ENCODE data around the gene KIDINS220.

The KIDINS220 gene

DNA sequence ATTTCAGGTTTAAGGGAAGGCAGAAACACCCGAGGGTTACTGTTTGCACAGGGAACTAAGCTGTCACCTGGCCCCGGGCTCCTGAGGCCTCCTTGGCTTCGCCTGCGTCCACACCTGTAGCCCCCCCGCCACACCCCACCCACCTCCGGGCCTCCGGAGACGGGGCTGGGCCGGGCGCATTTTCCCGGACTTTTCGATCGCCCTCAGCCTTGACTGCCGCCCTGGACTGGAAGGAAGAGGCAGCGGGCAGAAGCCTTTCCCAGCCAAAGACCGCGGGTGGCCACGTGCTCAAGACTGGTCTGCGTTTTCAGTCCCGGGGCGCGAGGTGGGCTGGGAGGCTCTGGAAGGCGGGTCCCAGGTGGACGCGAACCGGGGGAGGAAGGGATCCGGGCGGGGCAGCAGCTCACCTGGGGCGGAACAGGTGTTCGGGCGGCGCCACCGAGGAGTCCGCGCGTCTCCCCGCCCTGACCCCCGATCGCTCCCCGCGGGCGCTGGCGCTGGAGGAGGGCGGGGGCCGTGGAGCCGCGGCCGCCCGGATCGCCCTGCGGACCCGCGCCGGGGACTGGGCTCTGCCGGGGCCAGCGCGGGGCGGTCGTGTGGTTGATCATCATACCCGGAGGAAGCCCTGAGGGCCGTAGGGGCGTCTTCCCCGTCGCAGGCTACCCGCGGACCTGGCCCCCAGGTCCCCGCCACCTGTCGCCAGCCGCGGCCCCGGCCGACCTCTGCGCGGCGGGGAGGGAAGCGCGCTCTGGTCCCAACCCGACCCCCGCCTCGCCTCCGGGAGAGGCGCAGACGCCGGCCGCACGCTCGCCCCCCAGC lies 152.3 kb downstream of the KIDINS220 start:
- Histone ChIP-seq H3K36me3 (ENCODE audit: insufficient read depth, low read length) (no peaks in the 10 kb centered on the region), H3K27me3 (ENCODE audit: insufficient read depth, low read length) (no peaks in the 10 kb centered on the region), H3K4me1 (ENCODE audit: insufficient read depth, low read length) (peaks cover 30% of the 10 kb centered on the region), H2AFZ (ENCODE audit: low read depth, low read length) (peak overlapping the region; percentile 65), H3K9me3 (ENCODE audit: low read length) (no peaks in the 10 kb centered on the region), H3K4me3 (ENCODE audit: low read length) (peak overlapping the region; percentile 50)

DNA sequence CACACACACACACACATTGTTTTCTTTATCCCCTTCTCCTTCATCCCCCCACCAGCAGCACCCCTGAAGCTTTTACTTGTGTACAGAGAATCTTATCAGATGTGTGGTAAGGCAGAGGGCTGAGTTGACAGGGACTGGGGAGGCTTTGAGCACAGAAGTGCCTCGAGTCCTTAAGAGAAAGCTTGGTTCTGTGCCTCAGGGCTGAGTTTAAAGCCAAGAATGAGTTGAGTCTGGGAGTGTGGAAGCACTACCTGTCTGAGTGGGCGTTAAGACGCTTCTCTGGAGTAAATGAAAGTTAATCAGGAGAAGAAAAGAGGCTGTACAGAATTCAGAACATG lies 152.9 kb downstream of the KIDINS220 start:
- H3K4me1 ChIP-seq (ENCODE audit: insufficient read depth, low read length): peaks cover 36% of the 10 kb centered on the region
- H2AFZ ChIP-seq (ENCODE audit: low read depth, low read length): no peak overlapping the region
- H3K9me3 ChIP-seq (ENCODE audit: low read length): no peaks in the 10 kb centered on the region
- H3K4me3 ChIP-seq (ENCODE audit: low read length): peak overlapping the region; percentile 50
- no peaks in the 10 kb centered on the region for H3K27me3 ChIP-seq (ENCODE audit: insufficient read depth, low read length)
- no peaks in the 10 kb centered on the region for H3K36me3 ChIP-seq (ENCODE audit: insufficient read depth, low read length)

DNA sequence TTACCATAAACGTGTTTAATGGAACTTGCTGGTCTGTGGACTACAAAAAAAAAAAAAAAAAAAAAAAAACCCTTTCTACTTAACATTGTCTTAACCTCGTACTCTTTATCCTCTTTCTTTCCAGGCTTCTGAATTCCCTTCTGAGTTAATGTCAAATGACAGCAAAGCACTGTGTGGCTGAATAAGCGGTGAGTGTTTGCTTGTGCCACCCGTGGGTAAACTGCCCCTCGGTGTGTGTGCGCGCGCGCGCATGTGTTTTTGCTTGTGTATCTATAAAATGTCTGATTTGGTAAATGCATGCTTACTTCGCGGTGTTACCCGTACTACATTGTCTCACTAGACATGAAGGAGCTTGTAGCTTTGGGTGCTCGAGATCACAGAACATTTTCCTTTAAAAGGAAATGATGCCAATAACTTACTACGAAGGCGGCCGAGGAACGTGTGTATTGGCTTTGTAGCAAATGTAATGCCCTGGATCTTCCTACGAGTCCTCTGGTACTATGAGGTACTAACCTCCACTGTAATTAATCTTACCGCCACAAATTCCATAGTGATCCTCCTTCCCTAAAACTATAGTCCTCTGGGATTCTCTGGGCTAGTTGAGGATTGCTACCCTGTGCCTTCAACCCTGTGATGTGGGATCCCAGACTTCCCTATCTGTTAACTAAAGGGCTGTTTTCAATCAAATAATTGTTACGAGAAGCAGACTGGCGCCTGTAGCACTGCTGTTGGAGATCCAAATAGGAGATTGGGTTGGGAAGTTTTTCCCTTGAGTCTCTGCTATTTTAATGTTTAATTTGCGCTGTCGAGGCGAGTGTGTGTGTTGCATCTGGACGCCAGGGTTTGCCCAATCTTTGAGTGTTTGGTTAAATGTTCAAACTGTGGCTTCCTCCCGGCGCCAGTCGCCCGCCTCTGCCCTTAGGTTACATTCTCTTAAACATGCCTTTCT lies 154.4 kb downstream of the KIDINS220 start:
- Histone ChIP-seq H2AFZ (ENCODE audit: low read depth, low read length) (no peak overlapping the region), H3K4me1 (ENCODE audit: insufficient read depth, low read length) (peaks cover 41% of the 10 kb centered on the region), H3K36me3 (ENCODE audit: insufficient read depth, low read length) (no peaks in the 10 kb centered on the region), H3K4me3 (ENCODE audit: low read length) (peak overlapping the region; percentile 54), H3K9me3 (ENCODE audit: low read length) (no peaks in the 10 kb centered on the region), H3K27me3 (ENCODE audit: insufficient read depth, low read length) (no peaks in the 10 kb centered on the region)

DNA sequence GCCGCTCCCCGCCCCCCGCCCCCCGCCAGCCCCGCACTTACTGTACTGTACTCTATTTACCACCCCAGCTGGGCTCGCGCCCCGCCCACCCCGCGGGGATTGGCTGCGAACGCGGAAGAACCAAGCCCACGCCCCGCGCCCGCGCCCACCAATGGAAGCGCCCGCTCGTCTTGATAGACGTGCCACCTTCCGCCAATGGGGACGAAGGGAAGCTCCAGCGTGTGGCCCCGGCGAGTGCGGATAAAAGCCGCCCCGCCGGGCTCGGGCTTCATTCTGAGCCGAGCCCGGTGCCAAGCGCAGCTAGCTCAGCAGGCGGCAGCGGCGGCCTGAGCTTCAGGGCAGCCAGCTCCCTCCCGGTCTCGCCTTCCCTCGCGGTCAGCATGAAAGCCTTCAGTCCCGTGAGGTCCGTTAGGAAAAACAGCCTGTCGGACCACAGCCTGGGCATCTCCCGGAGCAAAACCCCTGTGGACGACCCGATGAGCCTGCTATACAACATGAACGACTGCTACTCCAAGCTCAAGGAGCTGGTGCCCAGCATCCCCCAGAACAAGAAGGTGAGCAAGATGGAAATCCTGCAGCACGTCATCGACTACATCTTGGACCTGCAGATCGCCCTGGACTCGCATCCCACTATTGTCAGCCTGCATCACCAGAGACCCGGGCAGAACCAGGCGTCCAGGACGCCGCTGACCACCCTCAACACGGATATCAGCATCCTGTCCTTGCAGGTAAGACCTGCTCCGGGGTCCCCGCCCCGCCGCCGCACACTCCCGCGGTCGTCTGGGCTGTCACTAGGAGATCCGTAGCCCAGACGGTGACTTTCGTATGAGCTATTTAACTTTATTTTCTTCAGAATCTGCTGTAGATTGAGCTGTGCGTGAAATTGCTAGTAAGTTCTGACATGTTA lies 155.4 kb downstream of the KIDINS220 start, which contains the start of gene ID2:
Gene ID2, plus strand, starts transcription at position 271 of the 907 bp plus-strand sequence. Its CDS starts 110 bp downstream, at position 381.
- Histone ChIP-seq H3K4me3 (ENCODE audit: low read length) (peak within 1 kb of the TSS; percentile 54), H2AFZ (ENCODE audit: low read depth, low read length) (peak within 1 kb of the TSS; percentile 10), H3K4me1 (ENCODE audit: insufficient read depth, low read length) (peaks cover 47% of the 10 kb centered on the region), H3K9me3 (ENCODE audit: low read length) (no peaks in the 10 kb centered on the region), H3K27me3 (ENCODE audit: insufficient read depth, low read length) (no peaks in the 10 kb centered on the region), H3K36me3 (ENCODE audit: insufficient read depth, low read length) (no peaks in the 10 kb centered on the region)

DNA sequence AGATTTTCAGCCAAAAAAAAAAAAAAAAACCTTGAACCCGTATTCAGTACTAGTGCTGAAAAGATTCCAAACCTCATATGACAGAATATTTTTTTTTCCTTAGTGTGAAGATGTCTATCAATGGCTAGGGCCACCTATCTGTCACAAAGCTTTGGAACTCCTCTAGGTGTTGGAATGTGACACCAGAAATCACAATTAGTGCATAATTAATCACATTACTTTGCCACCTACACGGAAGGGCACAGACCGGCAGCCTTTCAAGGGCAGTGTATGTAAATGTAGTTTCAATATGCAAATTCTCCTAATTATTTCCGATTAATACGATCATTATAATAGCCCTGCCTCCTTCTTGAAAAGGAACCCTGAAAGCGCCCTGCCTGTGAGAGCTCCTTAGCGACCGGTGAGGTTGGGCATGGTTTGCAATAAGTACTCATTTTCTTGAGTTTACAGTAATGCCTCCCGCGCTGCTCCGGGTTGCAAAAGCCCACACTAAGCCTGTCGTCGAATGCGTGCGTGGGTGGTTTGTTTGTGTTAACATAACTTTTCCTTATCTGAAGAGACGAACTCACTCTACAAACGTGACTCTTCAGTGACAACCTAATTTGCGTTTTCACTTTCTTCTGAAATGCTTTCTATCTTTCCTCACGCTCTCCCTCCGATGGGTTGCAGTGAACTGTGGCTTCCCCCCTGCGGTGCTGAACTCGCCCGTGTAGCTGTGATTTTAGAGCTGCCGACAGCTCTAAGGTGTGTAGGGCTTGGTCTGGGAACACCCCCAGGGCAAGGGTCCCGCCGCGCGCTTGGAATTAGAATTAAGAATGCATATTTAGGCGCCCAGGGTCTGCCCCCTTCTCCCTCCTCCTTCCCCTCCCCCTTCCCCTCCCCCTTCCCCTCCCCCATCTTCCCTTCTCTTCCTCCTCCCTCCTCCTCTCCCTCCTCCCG lies 156.3 kb downstream of the KIDINS220 start:
- Histone ChIP-seq H3K4me3 (ENCODE audit: low read length) (peak overlapping the region; percentile 50), H3K27me3 (ENCODE audit: insufficient read depth, low read length) (no peaks in the 10 kb centered on the region), H3K9me3 (ENCODE audit: low read length) (peaks cover 3% of the 10 kb centered on the region), H3K4me1 (ENCODE audit: insufficient read depth, low read length) (peaks cover 47% of the 10 kb centered on the region), H3K36me3 (ENCODE audit: insufficient read depth, low read length) (no peaks in the 10 kb centered on the region), H2AFZ (ENCODE audit: low read depth, low read length) (peak overlapping the region; percentile 10)

DNA sequence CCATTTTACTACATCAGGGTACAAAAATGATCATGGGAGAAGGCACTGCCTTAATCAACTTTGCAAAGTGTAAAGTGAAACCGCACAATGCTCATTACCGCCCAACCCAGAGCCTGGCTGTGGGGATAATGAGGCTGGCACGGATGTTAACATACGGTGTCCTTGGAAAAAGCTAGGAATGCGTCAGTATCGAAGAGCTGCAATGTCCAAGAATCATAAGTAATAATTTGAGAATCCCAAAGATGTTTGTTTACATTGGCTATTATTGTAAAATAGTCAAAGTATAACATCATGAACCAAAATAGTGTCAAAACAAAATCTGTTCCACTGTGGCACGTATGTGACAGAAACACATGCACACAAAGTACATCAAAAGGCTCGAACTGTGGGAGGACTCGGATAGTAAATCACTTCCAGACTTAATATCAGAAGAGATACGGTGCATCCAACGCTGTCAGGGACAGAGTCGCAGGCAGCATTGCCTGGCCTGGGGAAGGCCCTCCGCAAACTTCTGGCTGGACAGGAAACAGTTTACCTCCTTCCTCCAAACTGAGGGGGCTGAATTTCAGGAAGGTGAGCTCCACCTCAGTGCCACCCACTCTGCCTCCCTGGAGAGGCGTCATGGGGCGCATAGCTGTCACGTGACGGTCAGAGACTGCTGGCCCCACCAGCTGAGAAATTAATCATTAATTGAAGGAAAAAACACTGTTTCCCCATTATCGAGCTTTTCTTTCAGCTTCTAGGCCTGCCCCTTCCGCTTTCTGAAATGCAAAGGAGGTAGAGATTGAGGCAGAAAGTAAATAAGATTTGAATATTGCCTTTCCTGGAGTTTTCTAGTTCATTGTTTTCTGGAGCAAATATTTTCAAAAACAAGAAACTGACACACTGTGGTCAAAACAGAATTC lies 157.3 kb downstream of the KIDINS220 start:
- H3K36me3 ChIP-seq (ENCODE audit: insufficient read depth, low read length): no peaks in the 10 kb centered on the region
- H2AFZ ChIP-seq (ENCODE audit: low read depth, low read length): peak overlapping the region; percentile 37
- peak overlapping the region; percentile 73 for H3K4me3 ChIP-seq (ENCODE audit: low read length)
- no peaks in the 10 kb centered on the region for H3K27me3 ChIP-seq (ENCODE audit: insufficient read depth, low read length)
- peaks cover 42% of the 10 kb centered on the region for H3K4me1 ChIP-seq (ENCODE audit: insufficient read depth, low read length)
- H3K9me3 ChIP-seq (ENCODE audit: low read length): peaks cover 4% of the 10 kb centered on the region

DNA sequence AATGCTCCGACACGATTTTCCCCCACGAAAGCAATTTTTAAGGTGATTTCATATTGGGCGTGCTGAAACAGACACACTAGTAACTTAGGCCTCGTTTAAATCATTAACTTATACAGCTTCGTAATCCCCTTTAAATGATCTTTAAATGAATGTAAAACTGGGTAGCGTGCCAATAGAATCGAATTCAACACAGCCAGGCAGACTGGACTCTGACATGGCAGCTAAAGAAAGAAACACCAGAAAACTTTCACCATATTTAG lies 157.9 kb downstream of the KIDINS220 start:
- Histone ChIP-seq H3K27me3 (ENCODE audit: insufficient read depth, low read length) (no peaks in the 10 kb centered on the region), H3K4me1 (ENCODE audit: insufficient read depth, low read length) (peaks cover 37% of the 10 kb centered on the region), H3K4me3 (ENCODE audit: low read length) (peak overlapping the region; percentile 73), H2AFZ (ENCODE audit: low read depth, low read length) (peak overlapping the region; percentile 37), H3K36me3 (ENCODE audit: insufficient read depth, low read length) (no peaks in the 10 kb centered on the region), H3K9me3 (ENCODE audit: low read length) (peaks cover 6% of the 10 kb centered on the region)
